Measurements from ENCODE around the gene COL6A3.

- TF ChIP-seq POLR2A (IDR thresholded peaks at IDR 0.05; ENCODE audit: low read length) (no peak), CTCF (IDR thresholded peaks at IDR 0.05) (no peak), EP300 (IDR thresholded peaks at IDR 0.05) (no peak), E2F6 (IDR thresholded peaks at IDR 0.05; ENCODE audit: borderline replicate concordance, low read depth) (no peak), HDAC2 (IDR thresholded peaks at IDR 0.05) (no peak), JUNB (IDR thresholded peaks at IDR 0.05) (no peak), POLR2AphosphoS2 (conservative IDR thresholded peaks at IDR 0.05; ENCODE audit: low read length) (no peak), BCL3 (IDR thresholded peaks at IDR 0.05) (no peak), RAD21 (conservative IDR thresholded peaks at IDR 0.05 in 1 of 2, IDR thresholded peaks at IDR 0.05 in 1 of 2) (no peak), PBX3 (IDR thresholded peaks at IDR 0.05) (no peak), EHMT2 (IDR thresholded peaks at IDR 0.05; ENCODE audit: low read depth) (no peak), ELK1 (IDR thresholded peaks at IDR 0.05; ENCODE audit: low read depth, low read length) (no peak), MAX (IDR thresholded peaks at IDR 0.05) (no peak), ZSCAN20 (CRISPR knock-in tag; IDR thresholded peaks at IDR 0.05) (no peak)
Observed at GRCh38 chr2:237431372-237431771, 17.4 kb upstream of the COL6A3 start.
